ENCODE measurements around the gene GPR137C. TPM values are rescaled to one million over a fixed set of nuclear protein-coding genes. Genes with fewer than 3 reads are reported as not detected.

Gene GPR137C
- total and polyA plus RNA-seq, 2 of the 13 experiments (the other 11 are each of a cell fraction or from before 2014, with no cell fraction given): 0.34 to 0.51 TPM

DNA sequence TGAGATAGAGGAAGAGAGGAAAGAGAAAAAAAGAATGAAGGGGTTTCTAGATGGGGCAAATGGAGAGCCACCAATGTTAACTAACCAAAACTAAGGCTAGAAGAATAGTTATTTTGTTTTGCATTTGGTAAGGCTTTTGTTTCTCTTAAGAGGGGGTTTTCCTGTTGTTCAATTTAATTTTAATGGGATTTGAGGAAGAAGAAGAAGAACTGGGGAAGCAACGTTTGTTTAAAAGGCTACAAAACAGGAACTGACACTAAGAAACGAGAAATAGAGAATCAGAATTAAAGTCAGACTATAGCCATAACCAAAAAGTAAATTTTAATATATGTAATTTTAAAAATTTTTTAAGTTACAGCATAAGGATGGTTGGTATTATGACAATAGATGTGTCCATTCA lies 14.0 kb upstream of the GPR137C start (continued):
- TF ChIP-seq NONO (IDR thresholded peaks at IDR 0.05): no peak
- no peak for TF ChIP-seq NONO (CRISPR knock-in tag; conservative IDR thresholded peaks at IDR 0.05)
- no peak for TF ChIP-seq TP53 (CRISPR knock-in tag; conservative IDR thresholded peaks at IDR 0.05)
- TF ChIP-seq ZNF773 (CRISPR knock-in tag; IDR thresholded peaks at IDR 0.05; ENCODE audit: borderline replicate concordance): no peak
- TF ChIP-seq KAT7 (CRISPR knock-in tag; IDR thresholded peaks at IDR 0.05; ENCODE audit: borderline replicate concordance): no peak
- TF ChIP-seq, protein P1, sequence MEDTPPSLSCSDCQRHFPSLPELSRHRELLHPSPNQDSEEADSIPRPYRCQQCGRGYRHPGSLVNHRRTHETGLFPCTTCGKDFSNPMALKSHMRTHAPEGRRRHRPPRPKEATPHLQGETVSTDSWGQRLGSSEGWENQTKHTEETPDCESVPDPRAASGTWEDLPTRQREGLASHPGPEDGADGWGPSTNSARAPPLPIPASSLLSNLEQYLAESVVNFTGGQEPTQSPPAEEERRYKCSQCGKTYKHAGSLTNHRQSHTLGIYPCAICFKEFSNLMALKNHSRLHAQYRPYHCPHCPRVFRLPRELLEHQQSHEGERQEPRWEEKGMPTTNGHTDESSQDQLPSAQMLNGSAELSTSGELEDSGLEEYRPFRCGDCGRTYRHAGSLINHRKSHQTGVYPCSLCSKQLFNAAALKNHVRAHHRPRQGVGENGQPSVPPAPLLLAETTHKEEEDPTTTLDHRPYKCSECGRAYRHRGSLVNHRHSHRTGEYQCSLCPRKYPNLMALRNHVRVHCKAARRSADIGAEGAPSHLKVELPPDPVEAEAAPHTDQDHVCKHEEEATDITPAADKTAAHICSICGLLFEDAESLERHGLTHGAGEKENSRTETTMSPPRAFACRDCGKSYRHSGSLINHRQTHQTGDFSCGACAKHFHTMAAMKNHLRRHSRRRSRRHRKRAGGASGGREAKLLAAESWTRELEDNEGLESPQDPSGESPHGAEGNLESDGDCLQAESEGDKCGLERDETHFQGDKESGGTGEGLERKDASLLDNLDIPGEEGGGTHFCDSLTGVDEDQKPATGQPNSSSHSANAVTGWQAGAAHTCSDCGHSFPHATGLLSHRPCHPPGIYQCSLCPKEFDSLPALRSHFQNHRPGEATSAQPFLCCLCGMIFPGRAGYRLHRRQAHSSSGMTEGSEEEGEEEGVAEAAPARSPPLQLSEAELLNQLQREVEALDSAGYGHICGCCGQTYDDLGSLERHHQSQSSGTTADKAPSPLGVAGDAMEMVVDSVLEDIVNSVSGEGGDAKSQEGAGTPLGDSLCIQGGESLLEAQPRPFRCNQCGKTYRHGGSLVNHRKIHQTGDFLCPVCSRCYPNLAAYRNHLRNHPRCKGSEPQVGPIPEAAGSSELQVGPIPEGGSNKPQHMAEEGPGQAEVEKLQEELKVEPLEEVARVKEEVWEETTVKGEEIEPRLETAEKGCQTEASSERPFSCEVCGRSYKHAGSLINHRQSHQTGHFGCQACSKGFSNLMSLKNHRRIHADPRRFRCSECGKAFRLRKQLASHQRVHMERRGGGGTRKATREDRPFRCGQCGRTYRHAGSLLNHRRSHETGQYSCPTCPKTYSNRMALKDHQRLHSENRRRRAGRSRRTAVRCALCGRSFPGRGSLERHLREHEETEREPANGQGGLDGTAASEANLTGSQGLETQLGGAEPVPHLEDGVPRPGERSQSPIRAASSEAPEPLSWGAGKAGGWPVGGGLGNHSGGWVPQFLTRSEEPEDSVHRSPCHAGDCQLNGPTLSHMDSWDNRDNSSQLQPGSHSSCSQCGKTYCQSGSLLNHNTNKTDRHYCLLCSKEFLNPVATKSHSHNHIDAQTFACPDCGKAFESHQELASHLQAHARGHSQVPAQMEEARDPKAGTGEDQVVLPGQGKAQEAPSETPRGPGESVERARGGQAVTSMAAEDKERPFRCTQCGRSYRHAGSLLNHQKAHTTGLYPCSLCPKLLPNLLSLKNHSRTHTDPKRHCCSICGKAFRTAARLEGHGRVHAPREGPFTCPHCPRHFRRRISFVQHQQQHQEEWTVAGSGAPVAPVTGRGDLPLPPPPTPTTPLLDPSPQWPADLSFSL (CRISPR knock-in tag; IDR thresholded peaks at IDR 0.05): no peak

GRCh38 chr14:52545584-52546317 lies 6.9 kb upstream of the GPR137C start:
- H3K9ac ChIP-seq (ENCODE audit: insufficient read depth, low read depth, low read length): no peak overlapping the region
- no peaks in the 10 kb centered on the region for H3K9me3 ChIP-seq (ENCODE audit: low read length)
- 93% methylated on average over 7 of the region's 7 CpGs for WGBS (ENCODE audit: low lambda C conversion rate)
- ChIA-PET CTCF (ENCODE audit: low intra/inter-chr PET ratio, low total read pairs) (no interaction called here), POLR2A (no interaction called here)
- H3K36me3 ChIP-seq (replicated peaks in 1 of 2; ENCODE audit: control insufficient read depth in 1 of 2, insufficient read depth in 2 of 2, low read length in 2 of 2): no peaks in the 10 kb centered on the region
- H2AFZ ChIP-seq (ENCODE audit: low read length): no peak overlapping the region
- intact Hi-C loops (cut with micrococcal nuclease; ENCODE audit: unreplicated experiment): no loop called here
- no peak for DNase-seq (ENCODE audit: low spot score)
- in situ Hi-C loops (cut with HindIII; ENCODE audit: extremely low pct_ligation_motif_present, low pct_unique_long_range_greater_than_20kb): no loop called here
- H3K27ac ChIP-seq (ENCODE audit: extremely low read length, insufficient read depth, low read length): no peak overlapping the region
- peaks cover 19% of the 10 kb centered on the region for H3K4me1 ChIP-seq (ENCODE audit: insufficient read depth, low read length)
- ATAC-seq: no peak
- no peak for FAIRE-seq
- H3K4me3 ChIP-seq (replicated peaks in 1 of 3; ENCODE audit: insufficient read depth in 1 of 3, low read depth in 2 of 3, low read length in 3 of 3): no peak overlapping the region
- no TSS peak for BruUV-seq (replicated peaks)
- H4K20me1 ChIP-seq (ENCODE audit: insufficient read depth, low read length): no peaks in the 10 kb centered on the region
- H3K27me3 ChIP-seq (ENCODE audit: control insufficient read depth in 1 of 2, insufficient read depth in 2 of 2, low read length in 2 of 2): no peaks in the 10 kb centered on the region
- peaks cover 5% of the 10 kb centered on the region for H3K79me2 ChIP-seq (ENCODE audit: insufficient read depth, low read length)
- H3K4me2 ChIP-seq (ENCODE audit: low read depth, low read length): no peak overlapping the region
- TF ChIP-seq ZNF639 (CRISPR knock-in tag; conservative IDR thresholded peaks at IDR 0.05) (no peak), HMG20A (CRISPR knock-in tag; IDR thresholded peaks at IDR 0.05; ENCODE audit: borderline replicate concordance) (no peak), NFYB (CRISPR knock-in tag; IDR thresholded peaks at IDR 0.05) (no peak)
- TF ChIP-seq, protein P2, sequence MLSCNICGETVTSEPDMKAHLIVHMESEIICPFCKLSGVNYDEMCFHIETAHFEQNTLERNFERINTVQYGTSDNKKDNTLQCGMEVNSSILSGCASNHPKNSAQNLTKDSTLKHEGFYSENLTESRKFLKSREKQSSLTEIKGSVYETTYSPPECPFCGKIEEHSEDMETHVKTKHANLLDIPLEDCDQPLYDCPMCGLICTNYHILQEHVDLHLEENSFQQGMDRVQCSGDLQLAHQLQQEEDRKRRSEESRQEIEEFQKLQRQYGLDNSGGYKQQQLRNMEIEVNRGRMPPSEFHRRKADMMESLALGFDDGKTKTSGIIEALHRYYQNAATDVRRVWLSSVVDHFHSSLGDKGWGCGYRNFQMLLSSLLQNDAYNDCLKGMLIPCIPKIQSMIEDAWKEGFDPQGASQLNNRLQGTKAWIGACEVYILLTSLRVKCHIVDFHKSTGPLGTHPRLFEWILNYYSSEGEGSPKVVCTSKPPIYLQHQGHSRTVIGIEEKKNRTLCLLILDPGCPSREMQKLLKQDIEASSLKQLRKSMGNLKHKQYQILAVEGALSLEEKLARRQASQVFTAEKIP (CRISPR knock-in tag; IDR thresholded peaks at IDR 0.05; ENCODE audit: borderline replicate concordance): no peak

Data from HepG2 (cell line).